Measurements from ENCODE around the gene FUZ. TPM values are rescaled to one million over a fixed set of nuclear protein-coding genes. Genes with fewer than 3 reads are reported as not detected.

The FUZ gene
- total and polyA plus RNA-seq, 2 donors (not counting 1 experiment from before 2014, with no cell fraction given): 8.4 to 34.3 TPM

- Histone ChIP-seq H3K9ac (ENCODE audit: insufficient read depth, low read length) (no peak overlapping the region), H3K4me3 (replicated peaks in 1 of 4; ENCODE audit: control extremely low read depth in 1 of 4, insufficient read depth in 1 of 4, low read depth in 3 of 4, low read length in 4 of 4) (no peak overlapping the region), H4K20me1 (ENCODE audit: control insufficient read depth, extremely low read depth, insufficient read depth, low read length) (no peaks in the 10 kb centered on the region), H3K4me1 (ENCODE audit: control insufficient read depth, extremely low read depth, insufficient read depth, low read length) (peaks cover 4% of the 10 kb centered on the region), H3K79me2 (ENCODE audit: control insufficient read depth, insufficient read depth, low read length) (no peaks in the 10 kb centered on the region), H3K27me3 (ENCODE audit: control insufficient read depth, insufficient read depth, low read length) (no peaks in the 10 kb centered on the region), H2AFZ (ENCODE audit: low read length) (no peak overlapping the region), H3K27ac (ENCODE audit: insufficient read depth, low read length) (no peak overlapping the region), H3K4me2 (ENCODE audit: extremely low read depth, insufficient read depth, low read length) (no peak overlapping the region), H3K36me3 (ENCODE audit: control insufficient read depth, insufficient read depth, low read length) (peaks cover 42% of the 10 kb centered on the region), H3K9me3 (ENCODE audit: control insufficient read depth, insufficient read depth, low read depth, low read length) (no peaks in the 10 kb centered on the region)
- DNase-seq (ENCODE audit: low read depth in 2 of 2): no peak
- TF ChIP-seq, protein P1, sequence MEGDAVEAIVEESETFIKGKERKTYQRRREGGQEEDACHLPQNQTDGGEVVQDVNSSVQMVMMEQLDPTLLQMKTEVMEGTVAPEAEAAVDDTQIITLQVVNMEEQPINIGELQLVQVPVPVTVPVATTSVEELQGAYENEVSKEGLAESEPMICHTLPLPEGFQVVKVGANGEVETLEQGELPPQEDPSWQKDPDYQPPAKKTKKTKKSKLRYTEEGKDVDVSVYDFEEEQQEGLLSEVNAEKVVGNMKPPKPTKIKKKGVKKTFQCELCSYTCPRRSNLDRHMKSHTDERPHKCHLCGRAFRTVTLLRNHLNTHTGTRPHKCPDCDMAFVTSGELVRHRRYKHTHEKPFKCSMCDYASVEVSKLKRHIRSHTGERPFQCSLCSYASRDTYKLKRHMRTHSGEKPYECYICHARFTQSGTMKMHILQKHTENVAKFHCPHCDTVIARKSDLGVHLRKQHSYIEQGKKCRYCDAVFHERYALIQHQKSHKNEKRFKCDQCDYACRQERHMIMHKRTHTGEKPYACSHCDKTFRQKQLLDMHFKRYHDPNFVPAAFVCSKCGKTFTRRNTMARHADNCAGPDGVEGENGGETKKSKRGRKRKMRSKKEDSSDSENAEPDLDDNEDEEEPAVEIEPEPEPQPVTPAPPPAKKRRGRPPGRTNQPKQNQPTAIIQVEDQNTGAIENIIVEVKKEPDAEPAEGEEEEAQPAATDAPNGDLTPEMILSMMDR (conservative IDR thresholded peaks at IDR 0.05 in 1 of 2, IDR thresholded peaks at IDR 0.05 in 1 of 2; ENCODE audit: low read depth in 1 of 2, low read length in 2 of 2): no peak
- no peak for TF ChIP-seq EZH2 (IDR thresholded peaks at IDR 0.05; ENCODE audit: low read length, missing control alignments)
These were observed 13.8 kb downstream of the FUZ start for GRCh38 chr19:49799271-49799797.

- Histone ChIP-seq H3K4me2 (ENCODE audit: extremely low read depth, insufficient read depth, low read length) (no peak overlapping the region), H3K9me3 (ENCODE audit: control insufficient read depth, insufficient read depth, low read depth, low read length) (no peaks in the 10 kb centered on the region), H3K27ac (ENCODE audit: insufficient read depth, low read length) (no peak overlapping the region), H3K4me3 (replicated peaks in 1 of 4; ENCODE audit: control extremely low read depth in 1 of 4, insufficient read depth in 1 of 4, low read depth in 3 of 4, low read length in 4 of 4) (no peak overlapping the region), H3K9ac (ENCODE audit: insufficient read depth, low read length) (no peak overlapping the region), H3K27me3 (ENCODE audit: control insufficient read depth, insufficient read depth, low read length) (no peaks in the 10 kb centered on the region), H3K36me3 (ENCODE audit: control insufficient read depth, insufficient read depth, low read length) (peaks cover 41% of the 10 kb centered on the region), H4K20me1 (ENCODE audit: control insufficient read depth, extremely low read depth, insufficient read depth, low read length) (no peaks in the 10 kb centered on the region), H2AFZ (ENCODE audit: low read length) (no peak overlapping the region), H3K4me1 (ENCODE audit: control insufficient read depth, extremely low read depth, insufficient read depth, low read length) (peaks cover 4% of the 10 kb centered on the region), H3K79me2 (ENCODE audit: control insufficient read depth, insufficient read depth, low read length) (no peaks in the 10 kb centered on the region)
- TF ChIP-seq, protein P1 (conservative IDR thresholded peaks at IDR 0.05 in 1 of 2, IDR thresholded peaks at IDR 0.05 in 1 of 2; ENCODE audit: low read depth in 1 of 2, low read length in 2 of 2): no peak
- no peak for TF ChIP-seq EZH2 (IDR thresholded peaks at IDR 0.05; ENCODE audit: low read length, missing control alignments)
- no peak for DNase-seq (ENCODE audit: low read depth in 2 of 2)
These were observed 14.5 kb downstream of the FUZ start for GRCh38 chr19:49798574-49798973.

DNA sequence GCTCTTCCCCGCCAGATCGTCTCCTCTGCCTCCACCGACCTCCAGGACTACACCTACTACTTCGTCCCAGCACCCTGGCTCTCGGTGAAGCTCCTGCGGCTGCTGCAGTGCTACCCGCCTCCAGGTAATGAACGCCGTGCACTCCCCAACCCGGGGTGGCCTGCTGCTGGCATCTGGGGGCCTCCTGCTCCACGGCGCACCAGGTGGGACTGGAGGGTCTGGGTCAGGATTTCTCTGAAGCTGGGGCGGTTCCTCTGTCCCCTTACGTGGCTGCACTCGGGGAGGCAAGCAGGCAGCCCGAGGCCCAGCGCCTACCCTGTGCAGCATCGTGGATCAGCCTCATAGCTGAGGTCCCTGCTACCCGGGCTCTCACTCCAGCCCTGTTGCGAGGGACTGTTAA is 17.5 kb downstream of the FUZ start:
- H3K4me3 ChIP-seq (replicated peaks in 1 of 4; ENCODE audit: control extremely low read depth in 1 of 4, insufficient read depth in 1 of 4, low read depth in 3 of 4, low read length in 4 of 4): no peak overlapping the region
- peaks cover 2% of the 10 kb centered on the region for H3K4me1 ChIP-seq (ENCODE audit: control insufficient read depth, extremely low read depth, insufficient read depth, low read length)
- H3K4me2 ChIP-seq (ENCODE audit: extremely low read depth, insufficient read depth, low read length): no peak overlapping the region
- H3K9me3 ChIP-seq (ENCODE audit: control insufficient read depth, insufficient read depth, low read depth, low read length): no peaks in the 10 kb centered on the region
- H3K36me3 ChIP-seq (ENCODE audit: control insufficient read depth, insufficient read depth, low read length): peaks cover 40% of the 10 kb centered on the region
- H3K79me2 ChIP-seq (ENCODE audit: control insufficient read depth, insufficient read depth, low read length): no peaks in the 10 kb centered on the region
- H3K9ac ChIP-seq (ENCODE audit: insufficient read depth, low read length): no peak overlapping the region
- no peak overlapping the region for H2AFZ ChIP-seq (ENCODE audit: low read length)
- no peaks in the 10 kb centered on the region for H3K27me3 ChIP-seq (ENCODE audit: control insufficient read depth, insufficient read depth, low read length)
- no peak overlapping the region for H3K27ac ChIP-seq (ENCODE audit: insufficient read depth, low read length)
- DNase-seq (ENCODE audit: low read depth in 2 of 2): no peak
- no peaks in the 10 kb centered on the region for H4K20me1 ChIP-seq (ENCODE audit: control insufficient read depth, extremely low read depth, insufficient read depth, low read length)
- TF ChIP-seq, protein P1 (conservative IDR thresholded peaks at IDR 0.05 in 1 of 2, IDR thresholded peaks at IDR 0.05 in 1 of 2; ENCODE audit: low read depth in 1 of 2, low read length in 2 of 2): no peak
- no peak for TF ChIP-seq EZH2 (IDR thresholded peaks at IDR 0.05; ENCODE audit: low read length, missing control alignments)
